MV-4-11 (cell line): ENCODE measurements around the gene RNF220.
A peak's percentile ranks its signal among the peaks of the same experiment; 100 is the strongest.

Experiments
- DNase-seq: peaks from one replicate; lab custom pipeline; 2025; lab: John Stamatoyannopoulos, UW

Gene RNF220

GRCh38 chr1:44436401-44437106, 31.5 kb downstream of the RNF220 start:
- DNase-seq = peak; percentile 20

- DNase-seq = no peak
Observed at GRCh38 chr1:44437107-44437716, 32.2 kb downstream of the RNF220 start.

GRCh38 chr1:44442791-44443190, 37.7 kb downstream of the RNF220 start:
- no peak for DNase-seq

GRCh38 chr1:44447051-44447810, 42.2 kb downstream of the RNF220 start:
- no peak for DNase-seq

- no peak for DNase-seq
Observed at GRCh38 chr1:44453798-44454349, 48.8 kb downstream of the RNF220 start.

- DNase-seq = no peak
Observed at GRCh38 chr1:44454704-44455103, 49.6 kb downstream of the RNF220 start.

- peak; percentile 67 for DNase-seq
Observed at GRCh38 chr1:44460107-44460882, 55.2 kb downstream of the RNF220 start.

- DNase-seq = no peak
Observed at GRCh38 chr1:44464361-44464760, 59.3 kb downstream of the RNF220 start.

- DNase-seq = no peak
Observed at GRCh38 chr1:44467566-44467965, 62.5 kb downstream of the RNF220 start.

GRCh38 chr1:44471911-44472453, 66.9 kb downstream of the RNF220 start:
- DNase-seq = no peak

GRCh38 chr1:44472620-44473525, 67.8 kb downstream of the RNF220 start:
- no peak for DNase-seq

GRCh38 chr1:44476891-44477290, 71.8 kb downstream of the RNF220 start:
- DNase-seq = no peak

GRCh38 chr1:44481701-44482100, 76.6 kb downstream of the RNF220 start:
- no peak for DNase-seq

GRCh38 chr1:44483089-44483874, 78.2 kb downstream of the RNF220 start:
- no peak for DNase-seq

- DNase-seq = peak; percentile 5
Observed at GRCh38 chr1:44484155-44484688, 79.2 kb downstream of the RNF220 start.

- DNase-seq = peak; percentile 95
Observed at GRCh38 chr1:44485229-44485933, 80.3 kb downstream of the RNF220 start.

- no peak for DNase-seq
Observed at GRCh38 chr1:44485934-44486460, 80.9 kb downstream of the RNF220 start.

GRCh38 chr1:44489481-44489880, 84.4 kb downstream of the RNF220 start:
- no peak for DNase-seq
